ENCODE results near the gene RCN1.

DNA sequence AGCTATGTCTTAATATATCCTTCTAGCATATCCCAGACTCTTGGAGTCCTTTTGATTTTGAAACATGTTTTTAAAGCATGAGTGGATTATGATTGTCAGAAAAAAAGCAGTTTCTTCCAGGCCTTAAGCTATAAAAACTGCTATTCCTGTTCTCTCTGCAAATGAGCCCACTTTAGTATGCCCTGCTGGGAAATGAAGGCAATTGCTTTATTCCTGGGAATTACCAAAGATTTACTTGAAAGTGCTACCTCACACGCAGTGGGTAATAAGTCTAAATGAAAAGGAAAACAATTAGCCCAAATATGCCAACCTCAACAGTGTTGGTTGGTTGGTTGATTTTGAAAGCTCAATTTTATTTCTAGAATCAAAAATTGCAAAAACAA, 17.2 kb upstream of the RCN1 start:
- TF ChIP-seq POU5F1 (IDR thresholded peaks at IDR 0.05; ENCODE audit: low read depth, low read length) (no peak), SP2 (IDR thresholded peaks at IDR 0.05; ENCODE audit: low read length) (no peak)
- TF ChIP-seq, protein P1, sequence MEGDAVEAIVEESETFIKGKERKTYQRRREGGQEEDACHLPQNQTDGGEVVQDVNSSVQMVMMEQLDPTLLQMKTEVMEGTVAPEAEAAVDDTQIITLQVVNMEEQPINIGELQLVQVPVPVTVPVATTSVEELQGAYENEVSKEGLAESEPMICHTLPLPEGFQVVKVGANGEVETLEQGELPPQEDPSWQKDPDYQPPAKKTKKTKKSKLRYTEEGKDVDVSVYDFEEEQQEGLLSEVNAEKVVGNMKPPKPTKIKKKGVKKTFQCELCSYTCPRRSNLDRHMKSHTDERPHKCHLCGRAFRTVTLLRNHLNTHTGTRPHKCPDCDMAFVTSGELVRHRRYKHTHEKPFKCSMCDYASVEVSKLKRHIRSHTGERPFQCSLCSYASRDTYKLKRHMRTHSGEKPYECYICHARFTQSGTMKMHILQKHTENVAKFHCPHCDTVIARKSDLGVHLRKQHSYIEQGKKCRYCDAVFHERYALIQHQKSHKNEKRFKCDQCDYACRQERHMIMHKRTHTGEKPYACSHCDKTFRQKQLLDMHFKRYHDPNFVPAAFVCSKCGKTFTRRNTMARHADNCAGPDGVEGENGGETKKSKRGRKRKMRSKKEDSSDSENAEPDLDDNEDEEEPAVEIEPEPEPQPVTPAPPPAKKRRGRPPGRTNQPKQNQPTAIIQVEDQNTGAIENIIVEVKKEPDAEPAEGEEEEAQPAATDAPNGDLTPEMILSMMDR (IDR thresholded peaks at IDR 0.05; ENCODE audit: control extremely low read depth in 1 of 3, insufficient read depth in 1 of 3, low read depth in 1 of 3, low read length in 3 of 3) = no peak
- TF ChIP-seq, protein P2, sequence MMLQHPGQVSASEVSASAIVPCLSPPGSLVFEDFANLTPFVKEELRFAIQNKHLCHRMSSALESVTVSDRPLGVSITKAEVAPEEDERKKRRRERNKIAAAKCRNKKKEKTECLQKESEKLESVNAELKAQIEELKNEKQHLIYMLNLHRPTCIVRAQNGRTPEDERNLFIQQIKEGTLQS (IDR thresholded peaks at IDR 0.05; ENCODE audit: insufficient read depth, low read depth, low read length) = no peak

Data from H1 (cell line).